A549 (cell line): ENCODE results near the gene PRRX2. TPM values are rescaled to one million over a fixed set of nuclear protein-coding genes. Genes with fewer than 3 reads are reported as not detected.

Experiments
- ATAC-seq, 2 experiments: fragments of 200-7000 bp in 1 of 2; fragments of >200 bp in 1 of 2; cut with Nextera tagmentation in 1 of 2; cut with Tn5 transposase in 1 of 2; 3 replicates each; pipeline versions ENCODE4 v1.8.0 to v1.9.1; 2018 to 2020; ENCODE audit warnings: mild to moderate bottlenecking in 1 of 2, moderate library complexity in 1 of 2
- CTCF ChIA-PET: fragments of 300-600 bp; sonication (Branson Sonifier 250); formaldehyde crosslinking; extraction: SDS; loops from one replicate; lab custom pipeline; 2021; ENCODE audit warnings: antibody characterized with exemption, inconsistent platforms; lab: Yijun Ruan, JAX
- POLR2A ChIA-PET: fragments of 350-600 bp; formaldehyde crosslinking; extraction: SDS; loops from one replicate; lab custom pipeline; 2021; ENCODE audit warnings: antibody characterized with exemption, inconsistent platforms; lab: Yijun Ruan, JAX
- DNase-seq, 2 experiments: peaks; one replicate each; pipeline versions ENCODE4 v3.0.0 to v3.0.0-alpha.2; 2011 to 2016; ENCODE audit warnings: low read depth in 1 of 2, low spot score in 1 of 2
- FAIRE-seq: peaks from 2 replicates; lab custom pipeline; 2011; peaks lifted over from hg19 to GRCh38; lab: Jason Lieb, UNC
- H3K27ac ChIP-seq, 2 experiments: fragments of >200 bp; sonication (Bioruptor Twin); formaldehyde crosslinking; 3 replicates each; pipeline ENCODE4 v1.5.1; 2016 to 2017
- H3K4me1 ChIP-seq: fragments of >200 bp; sonication (Bioruptor Twin); formaldehyde crosslinking; 3 replicates; pipeline ENCODE4 v1.6.1; 2016
- H3K4me2 ChIP-seq: fragments of >200 bp; sonication (Bioruptor Twin); formaldehyde crosslinking; 3 replicates; pipeline ENCODE4 v1.6.1; 2016
- H3K4me3 ChIP-seq: fragments of >200 bp; sonication (Bioruptor Twin); formaldehyde crosslinking; 3 replicates; pipeline ENCODE4 v1.5.1; 2016
- H3K9me3 ChIP-seq: fragments of >200 bp; sonication (Bioruptor Twin); formaldehyde crosslinking; 3 replicates; pipeline ENCODE4 v1.6.1; 2016
- CBX2 ChIP-seq: fragments of 200-600 bp; sonication (generic); IDR thresholded peaks from 2 replicates; pipeline ENCODE4 v1.6.1; 2016; ENCODE audit warnings: low read depth, mild to moderate bottlenecking, borderline replicate concordance
- CEBPB ChIP-seq, 2 experiments: fragments of >200 bp in 1 of 2; sonication (Bioruptor Twin) in 1 of 2; formaldehyde crosslinking in 1 of 2; IDR thresholded peaks; 2 replicates each; pipeline ENCODE4 v1.6.1; 2012 to 2016
- EHF ChIP-seq: fragments of 250-450 bp; sonication (Bioruptor Pico); IDR thresholded peaks from 2 replicates; pipeline ENCODE4 v1.5.0; 2020; ENCODE audit warnings: mild to moderate bottlenecking
- EHMT2 ChIP-seq: fragments of 200-600 bp; sonication (generic); IDR thresholded peaks from 2 replicates; pipeline ENCODE4 v1.6.1; 2016; ENCODE audit warnings: antibody characterized with exemption, low read depth, mild to moderate bottlenecking, moderate library complexity
- EP300 ChIP-seq, 2 experiments: fragments of >200 bp; sonication (Bioruptor Twin); formaldehyde crosslinking; IDR thresholded peaks; 2 replicates in 1 of 2; 3 replicates in 1 of 2; pipeline ENCODE4 v1.6.1; 2016 to 2017
- ESRRA ChIP-seq: fragments of 150-350 bp; IDR thresholded peaks from 2 replicates; pipeline ENCODE4 v1.6.1; 2014; ENCODE audit warnings: mild to moderate bottlenecking, low read length, borderline replicate concordance
- FOSB ChIP-seq: fragments of 250-450 bp; sonication (Bioruptor Pico); IDR thresholded peaks from 2 replicates; pipeline ENCODE4 v1.5.0; 2020; ENCODE audit warnings: mild to moderate bottlenecking, moderate library complexity
- FOSL2 ChIP-seq, 2 experiments: fragments of 450-650 bp in 1 of 2; fragments of >200 bp in 1 of 2; sonication (Bioruptor Twin) in 1 of 2; formaldehyde crosslinking; IDR thresholded peaks; 2 replicates each; pipeline versions ENCODE4 v1.5.0 to v1.6.1; 2016 to 2020; ENCODE audit warnings: mild to moderate bottlenecking in 1 of 2, moderate library complexity in 1 of 2
- HOXA7 ChIP-seq: fragments of 250-450 bp; sonication (Bioruptor Pico); IDR thresholded peaks from 2 replicates; pipeline ENCODE4 v1.5.0; 2020; ENCODE audit warnings: mild to moderate bottlenecking, moderate library complexity
- HOXB5 ChIP-seq: fragments of 250-450 bp; sonication (Bioruptor Pico); IDR thresholded peaks from 2 replicates; pipeline ENCODE4 v1.5.0; 2020; ENCODE audit warnings: mild to moderate bottlenecking, moderate library complexity
- KDM5A ChIP-seq: fragments of 200-600 bp; sonication (generic); IDR thresholded peaks from 2 replicates; pipeline ENCODE4 v1.6.1; 2016; ENCODE audit warnings: antibody characterized with exemption, mild to moderate bottlenecking
- MAFK ChIP-seq: fragments of 450-650 bp; IDR thresholded peaks from 2 replicates; pipeline ENCODE4 v1.6.1; 2014; ENCODE audit not compliant: partially characterized antibody
- NR3C1 ChIP-seq: fragments of >200 bp; sonication (Bioruptor Twin); formaldehyde crosslinking; IDR thresholded peaks from 3 replicates; pipeline ENCODE4 v1.6.1; 2017
- PHF8 ChIP-seq: fragments of 200-600 bp; sonication (generic); IDR thresholded peaks from 2 replicates; pipeline ENCODE4 v1.6.1; 2016; ENCODE audit warnings: low read depth, mild to moderate bottlenecking, antibody characterized with exemption, moderate library complexity, borderline replicate concordance
- POLR2A ChIP-seq: IDR thresholded peaks from 2 replicates; pipeline ENCODE4 v1.6.1; 2012; ENCODE audit warnings: mild to moderate bottlenecking, low read length
- RAD21 ChIP-seq, 2 experiments: fragments of >200 bp in 1 of 2; sonication (Bioruptor Twin) in 1 of 2; formaldehyde crosslinking in 1 of 2; IDR thresholded peaks in 1 of 2; conservative IDR thresholded peaks in 1 of 2; 2 replicates in 1 of 2; 3 replicates in 1 of 2; pipeline ENCODE4 v1.6.1; 2012 to 2018; ENCODE audit warnings: inconsistent platforms in 1 of 2
- SMC3 ChIP-seq: fragments of >200 bp; sonication (Bioruptor Twin); formaldehyde crosslinking; IDR thresholded peaks from 3 replicates; pipeline ENCODE4 v1.6.1; 2018; ENCODE audit warnings: inconsistent platforms
- ZSCAN20 ChIP-seq: fragments of 250-450 bp; sonication (Bioruptor Pico); IDR thresholded peaks from 2 replicates; pipeline ENCODE4 v1.8.0; 2022; ENCODE audit warnings: mild to moderate bottlenecking, moderate library complexity
- WGBS: methylation state at CpG from one replicate; pipeline ENCODE4 v1.1.6; 2017; ENCODE audit errors: missing lambda C conversion rate; 5-methylcytosine and 5-hydroxymethylcytosine counted together
- polyA plus RNA-seq, 4 experiments: library from polyadenylated mRNA; depleted of rRNA in 3 of 4; stranded (reverse); fragments of >200 nt; fragmentation: RNase III in 1 of 4; extraction: RNeasy Plus Mini Kit Qiagen cat#74134 plus additional on column Dnase treatment in 1 of 4; gene quantifications; 2 replicates in 3 of 4; 3 replicates in 1 of 4; pipeline ENCODE4 v1.2.3, GENCODE V29; 2011 to 2017
- TF ChIP-seq, protein P1 (sequence below): fragments of 450-650 bp; IDR thresholded peaks from 2 replicates; pipeline ENCODE4 v1.6.1; 2014; ENCODE audit warnings: antibody characterized with exemption
- TF ChIP-seq, protein P2 (sequence below): fragments of 150-350 bp; IDR thresholded peaks from 2 replicates; pipeline ENCODE4 v1.6.1; 2014; ENCODE audit warnings: low read depth, mild to moderate bottlenecking, low read length
- TF ChIP-seq, protein P3 (sequence below): fragments of 250-450 bp; sonication (Bioruptor Pico); IDR thresholded peaks from 2 replicates; pipeline ENCODE4 v1.5.0; 2021; ENCODE audit warnings: mild to moderate bottlenecking, moderate library complexity, borderline replicate concordance

PRRX2 gene
- polyA plus RNA-seq, 2 of the 4 experiments (the other 2 are of a cell fraction), result 0.90 to 2.7 TPM

DNA sequence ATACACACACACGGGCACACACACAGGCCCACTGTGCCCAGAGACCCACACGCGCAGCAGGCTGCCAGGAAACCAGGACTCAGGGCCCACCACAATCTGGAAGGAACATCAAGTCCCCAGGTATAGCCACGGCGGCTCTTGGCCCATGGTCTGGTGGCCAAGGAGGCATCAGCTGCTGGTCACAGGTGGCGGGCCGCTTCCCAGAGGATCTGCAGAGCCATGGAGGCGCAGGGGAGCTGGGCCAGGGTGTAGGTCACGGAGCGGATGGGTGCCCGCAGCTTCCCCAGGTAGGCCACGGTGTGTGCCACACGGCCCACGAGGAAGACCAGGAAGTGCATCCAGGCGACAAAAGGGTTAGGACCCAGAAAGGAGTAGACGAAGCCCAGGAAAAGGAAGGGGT, 74.0 kb downstream of the PRRX2 start:
- H3K27ac ChIP-seq, result no peak overlapping the region
- no peak overlapping the region for H3K4me3 ChIP-seq
- FAIRE-seq (no peak), DNase-seq (no peak), ATAC-seq (no peak)
- ChIA-PET CTCF (interaction anchor here (0.6 to 30.2 kb wide), 10 partner anchors 8 to 600 kb away, joined by 3 to 1179 read pairs (median 12); partner anchors contain the start of genes ASB6 and PTGES), POLR2A (interaction anchor here (1.6 kb wide), 1 partner anchor 37 kb away, joined by 5 read pairs; no protein-coding TSS in a partner anchor)
- H3K9me3 ChIP-seq, result no peaks in the 10 kb centered on the region
- no peak for TF ChIP-seq EHMT2
- TF ChIP-seq PHF8, result no peak
- TF ChIP-seq CEBPB (IDR thresholded peaks at IDR 0.05), result no peak
- TF ChIP-seq FOSL2 (IDR thresholded peaks at IDR 0.05), result no peak
- TF ChIP-seq FOSL2 (CRISPR knock-in tag; IDR thresholded peaks at IDR 0.05), result no peak
- TF ChIP-seq POLR2A, result no peak
- no peak for TF ChIP-seq HOXA7
- TF ChIP-seq, protein P1, sequence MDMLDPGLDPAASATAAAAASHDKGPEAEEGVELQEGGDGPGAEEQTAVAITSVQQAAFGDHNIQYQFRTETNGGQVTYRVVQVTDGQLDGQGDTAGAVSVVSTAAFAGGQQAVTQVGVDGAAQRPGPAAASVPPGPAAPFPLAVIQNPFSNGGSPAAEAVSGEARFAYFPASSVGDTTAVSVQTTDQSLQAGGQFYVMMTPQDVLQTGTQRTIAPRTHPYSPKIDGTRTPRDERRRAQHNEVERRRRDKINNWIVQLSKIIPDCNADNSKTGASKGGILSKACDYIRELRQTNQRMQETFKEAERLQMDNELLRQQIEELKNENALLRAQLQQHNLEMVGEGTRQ, result no peak
- TF ChIP-seq NR3C1, result no peak
- no peak for TF ChIP-seq KDM5A
- no peak for TF ChIP-seq ZSCAN20 (CRISPR knock-in tag)
- WGBS, result 89% methylated on average over 11 of the region's 16 CpGs
- H3K4me2 ChIP-seq, result no peak overlapping the region
- peaks cover 10% of the 10 kb centered on the region for H3K4me1 ChIP-seq

DNA sequence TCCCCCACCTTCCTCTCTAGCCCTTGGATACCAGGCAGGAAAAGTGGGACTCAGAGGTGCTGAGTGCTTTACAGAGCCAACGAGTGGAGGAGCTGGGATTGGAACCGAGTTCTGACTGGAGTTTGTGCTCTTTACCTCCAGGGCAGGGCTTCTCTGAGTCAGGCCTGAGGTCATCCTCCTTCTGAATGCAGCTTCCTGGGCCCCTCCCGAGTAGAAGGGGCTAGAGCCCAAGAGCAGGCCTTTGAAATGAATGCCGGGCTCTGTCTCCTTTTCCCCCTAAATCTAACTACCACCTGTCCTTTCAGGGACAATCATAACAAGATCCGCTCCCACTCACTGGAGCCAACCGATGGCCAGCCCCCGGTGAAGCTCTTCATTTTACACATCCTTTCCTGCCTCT, 74.7 kb downstream of the PRRX2 start:
- Histone ChIP-seq H3K9me3 (no peaks in the 10 kb centered on the region), H3K4me2 (no peak overlapping the region), H3K27ac (peak overlapping the region in 1 of 2 experiments; percentile 31; a peak in 1 of 6 replicates), H3K4me1 (peaks cover 10% of the 10 kb centered on the region), H3K4me3 (no peak overlapping the region)
- ChIA-PET CTCF (interaction anchor here (1.1 to 30.2 kb wide), 6 partner anchors 14 to 594 kb away, joined by 3 to 1179 read pairs (median 108); partner anchors contain the start of genes ASB6 and PTGES), POLR2A (interaction anchor here (1.6 kb wide), 1 partner anchor 37 kb away, joined by 5 read pairs; no protein-coding TSS in a partner anchor)
- no peak for FAIRE-seq
- DNase-seq, result no peak
- ATAC-seq, result no peak
- WGBS, result 77% methylated on average over 7 of the region's 7 CpGs
- TF ChIP-seq, protein P2, sequence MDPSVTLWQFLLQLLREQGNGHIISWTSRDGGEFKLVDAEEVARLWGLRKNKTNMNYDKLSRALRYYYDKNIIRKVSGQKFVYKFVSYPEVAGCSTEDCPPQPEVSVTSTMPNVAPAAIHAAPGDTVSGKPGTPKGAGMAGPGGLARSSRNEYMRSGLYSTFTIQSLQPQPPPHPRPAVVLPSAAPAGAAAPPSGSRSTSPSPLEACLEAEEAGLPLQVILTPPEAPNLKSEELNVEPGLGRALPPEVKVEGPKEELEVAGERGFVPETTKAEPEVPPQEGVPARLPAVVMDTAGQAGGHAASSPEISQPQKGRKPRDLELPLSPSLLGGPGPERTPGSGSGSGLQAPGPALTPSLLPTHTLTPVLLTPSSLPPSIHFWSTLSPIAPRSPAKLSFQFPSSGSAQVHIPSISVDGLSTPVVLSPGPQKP, result no peak
- TF ChIP-seq EHF (CRISPR knock-in tag) (no peak), HOXB5 (CRISPR knock-in tag) (no peak), CBX2 (no peak), SMC3 (no peak), FOSB (CRISPR knock-in tag) (no peak), ESRRA (no peak), EP300 (IDR thresholded peaks at IDR 0.05) (no peak), FOSL2 (IDR thresholded peaks at IDR 0.05) (no peak), FOSL2 (CRISPR knock-in tag; IDR thresholded peaks at IDR 0.05) (no peak), MAFK (no peak), RAD21 (conservative IDR thresholded peaks at IDR 0.05 in 1 of 2, IDR thresholded peaks at IDR 0.05 in 1 of 2) (no peak)
- TF ChIP-seq, protein P3, sequence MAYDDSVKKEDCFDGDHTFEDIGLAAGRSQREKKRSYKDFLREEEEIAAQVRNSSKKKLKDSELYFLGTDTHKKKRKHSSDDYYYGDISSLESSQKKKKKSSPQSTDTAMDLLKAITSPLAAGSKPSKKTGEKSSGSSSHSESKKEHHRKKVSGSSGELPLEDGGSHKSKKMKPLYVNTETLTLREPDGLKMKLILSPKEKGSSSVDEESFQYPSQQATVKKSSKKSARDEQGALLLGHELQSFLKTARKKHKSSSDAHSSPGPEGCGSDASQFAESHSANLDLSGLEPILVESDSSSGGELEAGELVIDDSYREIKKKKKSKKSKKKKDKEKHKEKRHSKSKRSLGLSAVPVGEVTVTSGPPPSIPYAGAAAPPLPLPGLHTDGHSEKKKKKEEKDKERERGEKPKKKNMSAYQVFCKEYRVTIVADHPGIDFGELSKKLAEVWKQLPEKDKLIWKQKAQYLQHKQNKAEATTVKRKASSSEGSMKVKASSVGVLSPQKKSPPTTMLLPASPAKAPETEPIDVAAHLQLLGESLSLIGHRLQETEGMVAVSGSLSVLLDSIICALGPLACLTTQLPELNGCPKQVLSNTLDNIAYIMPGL (CRISPR knock-in tag), result no peak
